Smooth muscle cell (in vitro differentiated cells): Measurements from ENCODE around the gene ONECUT1. TPM values are rescaled to one million over a fixed set of nuclear protein-coding genes. Genes with fewer than 3 reads are reported as not detected.

Experiments
- DNase-seq: peaks from one replicate; lab custom pipeline; 2025; ENCODE audit not compliant: unreplicated experiment; lab: John Stamatoyannopoulos, UW
- H2AFZ ChIP-seq: fragments of 200-600 bp; sonication (generic); 2 replicates; pipeline ENCODE4 v1.6.0; 2016; ENCODE audit warnings: antibody characterized with exemption, low read depth, mild to moderate bottlenecking
- H3F3A ChIP-seq: fragments of 200-600 bp; sonication (generic); 2 replicates; pipeline ENCODE4 v1.6.0; 2017; ENCODE audit warnings: antibody characterized with exemption, low read depth
- H3K27ac ChIP-seq: fragments of 200-600 bp; sonication (generic); 2 replicates; pipeline ENCODE4 v1.5.1; 2016; ENCODE audit warnings: low read depth, mild to moderate bottlenecking
- H3K27me3 ChIP-seq: fragments of 200-600 bp; sonication (generic); 2 replicates; pipeline ENCODE4 v1.6.1; 2016; ENCODE audit warnings: low read depth, mild to moderate bottlenecking
- H3K36me3 ChIP-seq: fragments of 200-600 bp; sonication (generic); 2 replicates; pipeline ENCODE4 v1.5.1; 2016; ENCODE audit warnings: low read depth
- H3K4me1 ChIP-seq: fragments of 200-600 bp; sonication (generic); 2 replicates; pipeline ENCODE4 v1.5.1; 2016; ENCODE audit warnings: low read depth
- H3K4me2 ChIP-seq: fragments of 200-600 bp; sonication (generic); 2 replicates; pipeline ENCODE4 v1.6.0; 2016; ENCODE audit warnings: mild to moderate bottlenecking
- H3K4me3 ChIP-seq: fragments of 200-600 bp; sonication (generic); 2 replicates; pipeline ENCODE4 v1.5.1; 2016; ENCODE audit warnings: mild to moderate bottlenecking
- H3K79me2 ChIP-seq: fragments of 200-600 bp; sonication (generic); 2 replicates; pipeline ENCODE4 v1.6.0; 2016; ENCODE audit warnings: low read depth, mild to moderate bottlenecking
- H3K9ac ChIP-seq: fragments of 200-600 bp; sonication (generic); 2 replicates; pipeline ENCODE4 v1.6.0; 2016; ENCODE audit warnings: low read depth
- H3K9me3 ChIP-seq: fragments of 200-600 bp; sonication (generic); replicated peaks from 2 replicates; pipeline ENCODE4 v1.5.1; 2016; ENCODE audit warnings: low read depth
- H4K20me1 ChIP-seq: fragments of 200-600 bp; sonication (generic); 2 replicates; pipeline ENCODE4 v1.6.0; 2016; ENCODE audit warnings: low read depth
- CTCF ChIP-seq: fragments of 200-600 bp; sonication (generic); IDR thresholded peaks from 2 replicates; pipeline ENCODE4 v1.5.1; 2017; ENCODE audit warnings: borderline replicate concordance, mild to moderate bottlenecking, antibody characterized with exemption; ENCODE audit not compliant: insufficient read depth, poor library complexity, severe bottlenecking
- WGBS: methylation state at CpG from one replicate; pipeline ENCODE4 v1.1.7; 2016; ENCODE audit warnings: low lambda C conversion rate; 5-methylcytosine and 5-hydroxymethylcytosine counted together
- polyA plus RNA-seq: library from polyadenylated mRNA; unstranded; fragments of >200 nt; fragmentation: Nextera tagmentation; extraction: Ambion mirVana; gene quantifications from 2 replicates; pipeline ENCODE4 v1.2.1, GENCODE V29; 2016
- total RNA-seq: library from RNA; depleted of rRNA; stranded (reverse); fragments of >200 nt; gene quantifications from 2 replicates; pipeline ENCODE4 v1.2.3, GENCODE V29; 2014

Gene ONECUT1
- total and polyA plus RNA-seq, 2 experiments from 2014 or later: 0.61 to 0.99 TPM

- H3K36me3 ChIP-seq: no peaks in the 10 kb centered on the region
- peaks cover 14% of the 10 kb centered on the region for H3K4me1 ChIP-seq
- H2AFZ ChIP-seq: no peak overlapping the region
- peak overlapping the region; percentile 54 for H3K4me2 ChIP-seq
- H3K79me2 ChIP-seq: no peaks in the 10 kb centered on the region
- no peaks in the 10 kb centered on the region for H3K9me3 ChIP-seq
- peak overlapping the region; percentile 21 for H3K4me3 ChIP-seq
- no peak overlapping the region for H3K27ac ChIP-seq
- DNase-seq: no peak
- WGBS: 11% methylated on average over 18 of the region's 18 CpGs
- TF ChIP-seq CTCF: peak; percentile 89
- H3K9ac ChIP-seq: no peak overlapping the region
- peaks cover 75% of the 10 kb centered on the region for H3K27me3 ChIP-seq
- no peaks in the 10 kb centered on the region for H3F3A ChIP-seq
- H4K20me1 ChIP-seq: peaks cover 4% of the 10 kb centered on the region
Measured at GRCh38 chr15:52780172-52780980, 9.8 kb downstream of the ONECUT1 start.

GRCh38 chr15:52778457-52778856 lies 11.7 kb downstream of the ONECUT1 start:
- Histone ChIP-seq H3K4me1 (no peaks in the 10 kb centered on the region), H3K9ac (no peak overlapping the region), H3F3A (no peaks in the 10 kb centered on the region), H3K9me3 (no peaks in the 10 kb centered on the region), H3K36me3 (no peaks in the 10 kb centered on the region), H3K27me3 (peaks cover 56% of the 10 kb centered on the region), H3K79me2 (no peaks in the 10 kb centered on the region), H3K4me2 (no peak overlapping the region), H3K4me3 (no peak overlapping the region), H4K20me1 (peaks cover under 1% of the 10 kb centered on the region), H3K27ac (no peak overlapping the region), H2AFZ (no peak overlapping the region)
- TF ChIP-seq CTCF: no peak
- WGBS: 56% methylated on average over 1 of the region's 1 CpG
- no peak for DNase-seq

- no peak overlapping the region for H3K4me2 ChIP-seq
- no peak overlapping the region for H3K4me3 ChIP-seq
- no peaks in the 10 kb centered on the region for H3K79me2 ChIP-seq
- no peak overlapping the region for H2AFZ ChIP-seq
- no peaks in the 10 kb centered on the region for H3K9me3 ChIP-seq
- no peak overlapping the region for H3K27ac ChIP-seq
- no peaks in the 10 kb centered on the region for H3K36me3 ChIP-seq
- DNase-seq: no peak
- no peaks in the 10 kb centered on the region for H3K4me1 ChIP-seq
- WGBS: 71% methylated on average over 5 of the region's 5 CpGs
- H3K27me3 ChIP-seq: peaks cover 16% of the 10 kb centered on the region
- no peak overlapping the region for H3K9ac ChIP-seq
- no peak for TF ChIP-seq CTCF
- no peaks in the 10 kb centered on the region for H3F3A ChIP-seq
- H4K20me1 ChIP-seq: no peaks in the 10 kb centered on the region
Measured at GRCh38 chr15:52772766-52773165, 17.4 kb downstream of the ONECUT1 start.

- WGBS: 62% methylated on average over 3 of the region's 3 CpGs
Measured at GRCh38 chr15:52765785-52766184, 24.4 kb downstream of the ONECUT1 start.

More at GRCh38 chr15:52765785-52766184, 24.4 kb downstream of the ONECUT1 start:
- H3K4me3 ChIP-seq: no peak overlapping the region
- H2AFZ ChIP-seq: no peak overlapping the region
- no peak for DNase-seq
- H3F3A ChIP-seq: no peaks in the 10 kb centered on the region
- H3K27me3 ChIP-seq: no peaks in the 10 kb centered on the region
- TF ChIP-seq CTCF: no peak
- no peaks in the 10 kb centered on the region for H3K79me2 ChIP-seq
- H3K27ac ChIP-seq: no peak overlapping the region
- H3K36me3 ChIP-seq: no peaks in the 10 kb centered on the region
- H3K9me3 ChIP-seq: no peaks in the 10 kb centered on the region
- no peak overlapping the region for H3K9ac ChIP-seq
- no peaks in the 10 kb centered on the region for H4K20me1 ChIP-seq
- H3K4me2 ChIP-seq: no peak overlapping the region
- H3K4me1 ChIP-seq: no peaks in the 10 kb centered on the region
